Fibroblast of upper back skin (primary cell): ENCODE data around the gene QTRT2.
A peak's percentile ranks its signal among the peaks of the same experiment; 100 is the strongest.

ENCODE experiments used
- DNase-seq: peaks from one replicate; pipeline ENCODE4 v3.0.0-alpha.2; 2013

Gene QTRT2

GRCh38 chr3:114127517-114127916, 71.0 kb downstream of the QTRT2 start:
- DNase-seq = no peak

- peak; percentile 39 for DNase-seq
Measured at GRCh38 chr3:114128231-114128630, 71.7 kb downstream of the QTRT2 start.

- DNase-seq = no peak
Measured at GRCh38 chr3:114128826-114129225, 72.3 kb downstream of the QTRT2 start.

GRCh38 chr3:114132500-114132899, 76.0 kb downstream of the QTRT2 start:
- DNase-seq = no peak

GRCh38 chr3:114133947-114134346, 77.4 kb downstream of the QTRT2 start:
- DNase-seq = no peak
